Measurements from ENCODE around the gene SUPT4H1.

The SUPT4H1 gene

DNA sequence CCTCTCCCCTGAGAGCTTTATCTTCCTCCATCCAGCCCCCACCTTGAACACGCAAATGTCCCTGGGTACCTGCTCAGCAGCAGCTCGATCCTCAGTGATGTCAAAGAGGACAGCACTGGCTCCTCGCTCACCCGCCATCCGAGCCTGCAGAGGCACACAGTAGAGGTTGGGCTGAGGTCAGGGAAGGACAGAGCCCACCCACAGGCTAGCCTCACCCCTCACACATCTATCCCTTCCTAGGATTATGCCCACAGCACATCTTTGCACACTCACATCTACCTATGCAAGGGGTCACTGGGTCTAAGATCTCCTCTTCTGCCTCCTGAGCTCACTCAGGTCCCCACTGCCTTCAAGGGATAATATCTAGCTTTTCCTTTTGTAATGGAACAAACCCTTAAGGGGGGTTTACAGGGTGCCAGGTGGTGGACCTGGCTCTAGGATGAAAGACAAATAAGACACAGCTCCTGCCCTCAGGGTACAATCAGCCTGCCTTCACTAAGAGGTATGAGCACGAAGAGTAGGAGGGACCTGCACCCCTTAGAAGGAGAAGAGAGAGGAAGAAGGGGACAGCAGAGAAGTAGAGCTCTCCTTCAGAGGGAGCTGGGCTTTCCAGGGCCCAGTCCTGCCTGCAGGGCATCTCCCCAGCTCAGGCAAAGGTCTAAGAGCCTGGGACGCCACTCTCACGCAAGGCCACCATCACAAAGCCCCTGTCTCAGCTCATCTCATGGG is 11.6 kb upstream of the SUPT4H1 start:
- no peak overlapping the region for H3K4me3 ChIP-seq
- no peaks in the 10 kb centered on the region for H3K36me3 ChIP-seq (ENCODE audit: insufficient read depth, low read length)
- no peak overlapping the region for H3K9ac ChIP-seq (ENCODE audit: insufficient read length)
- no peak overlapping the region for H3K27ac ChIP-seq
- no peaks in the 10 kb centered on the region for H3K9me3 ChIP-seq (ENCODE audit: low read depth, low read length)
- TF ChIP-seq POLR2AphosphoS5 (IDR thresholded peaks at IDR 0.05; ENCODE audit: borderline replicate concordance, low read depth, low read length) = no peak
- TF ChIP-seq FOXP2 (optimal IDR thresholded peaks at IDR 0.05; ENCODE audit: control extremely low read depth, extremely low read length, insufficient read depth) = no peak
- no peak for DNase-seq (ENCODE audit: low read depth, low spot score)

DNA sequence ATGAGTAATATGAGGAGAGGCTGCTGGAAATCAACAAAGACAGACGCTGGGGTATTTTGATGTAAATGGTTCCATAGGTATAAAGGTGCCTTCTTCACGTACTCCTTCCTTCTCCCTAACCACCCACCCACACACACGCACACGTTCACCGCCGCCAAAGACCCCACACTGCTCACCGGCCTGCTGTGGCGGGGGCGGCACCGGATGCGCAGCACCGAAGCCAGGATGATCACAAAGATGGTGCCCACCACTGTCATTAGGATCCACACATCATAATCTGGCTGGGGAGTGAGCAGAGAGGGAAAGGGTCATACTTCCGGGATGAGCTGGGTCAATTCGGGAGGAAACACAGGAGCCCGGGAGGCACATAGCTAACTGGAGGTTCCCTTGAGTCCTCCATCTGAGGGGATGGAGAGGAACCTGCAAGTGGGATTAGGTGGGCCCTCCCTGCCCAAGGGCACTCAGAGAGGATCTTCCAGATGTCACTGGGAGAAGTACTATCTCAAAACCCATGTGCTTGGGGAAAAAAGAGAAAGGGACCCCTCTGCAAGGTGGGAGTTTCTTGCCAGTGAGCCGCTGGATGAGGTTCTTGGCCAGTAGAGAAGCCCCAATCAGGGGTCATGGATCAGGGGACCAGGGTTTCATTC is 10.5 kb upstream of the SUPT4H1 start:
- no peak overlapping the region for H3K27ac ChIP-seq
- H3K36me3 ChIP-seq (ENCODE audit: insufficient read depth, low read length) = no peaks in the 10 kb centered on the region
- TF ChIP-seq POLR2AphosphoS5 (IDR thresholded peaks at IDR 0.05; ENCODE audit: borderline replicate concordance, low read depth, low read length) (no peak), FOXP2 (optimal IDR thresholded peaks at IDR 0.05; ENCODE audit: control extremely low read depth, extremely low read length, insufficient read depth) (no peak), EZH2 (IDR thresholded peaks at IDR 0.05) (no peak)
- H3K9me3 ChIP-seq (ENCODE audit: low read depth, low read length) = no peaks in the 10 kb centered on the region
- no peak overlapping the region for H3K9ac ChIP-seq (ENCODE audit: insufficient read length)
- no peak for DNase-seq (ENCODE audit: low read depth, low spot score)
- H3K4me3 ChIP-seq = no peak overlapping the region

DNA sequence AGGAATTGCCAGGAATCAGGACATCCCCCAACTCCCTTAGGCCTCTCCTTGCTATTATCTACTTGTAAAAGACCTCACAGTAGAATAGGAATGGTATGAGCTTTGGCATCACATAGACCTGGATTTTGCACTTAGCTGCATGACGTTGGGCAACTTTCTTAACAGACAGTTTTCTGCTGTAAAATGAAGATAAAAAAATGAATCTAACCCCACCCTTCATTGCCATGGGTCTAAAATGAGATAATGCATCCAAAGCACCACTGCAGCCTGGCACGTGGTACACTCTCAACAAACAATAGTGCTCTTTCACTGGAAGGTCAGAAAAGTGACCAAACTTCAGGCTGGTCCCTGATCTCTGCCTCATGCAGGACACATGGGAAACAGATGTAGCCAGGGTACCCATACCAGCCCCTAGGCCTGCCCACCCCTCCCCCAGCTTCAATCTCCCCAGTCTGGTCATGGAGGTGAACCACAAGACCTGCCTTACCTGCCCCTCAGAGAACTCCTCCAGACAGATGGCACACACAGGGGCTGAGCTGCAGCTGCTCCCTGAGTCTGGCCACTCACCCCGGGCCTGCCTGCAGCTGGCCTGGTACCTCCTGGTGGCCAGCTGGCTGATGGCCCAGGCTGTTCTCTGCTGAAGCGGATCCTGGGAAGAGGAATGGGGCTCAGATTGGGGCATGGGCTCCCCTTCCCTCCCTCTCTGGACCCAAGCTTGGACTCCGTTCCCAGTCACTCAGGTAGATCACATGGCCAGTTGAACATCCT is 8.5 kb upstream of the SUPT4H1 start:
- H3K9ac ChIP-seq (ENCODE audit: insufficient read length) = no peak overlapping the region
- no peak for DNase-seq (ENCODE audit: low read depth, low spot score)
- TF ChIP-seq FOXP2 (optimal IDR thresholded peaks at IDR 0.05; ENCODE audit: control extremely low read depth, extremely low read length, insufficient read depth) = no peak
- TF ChIP-seq EZH2 (IDR thresholded peaks at IDR 0.05) = no peak
- TF ChIP-seq POLR2AphosphoS5 (IDR thresholded peaks at IDR 0.05; ENCODE audit: borderline replicate concordance, low read depth, low read length) = no peak

DNA sequence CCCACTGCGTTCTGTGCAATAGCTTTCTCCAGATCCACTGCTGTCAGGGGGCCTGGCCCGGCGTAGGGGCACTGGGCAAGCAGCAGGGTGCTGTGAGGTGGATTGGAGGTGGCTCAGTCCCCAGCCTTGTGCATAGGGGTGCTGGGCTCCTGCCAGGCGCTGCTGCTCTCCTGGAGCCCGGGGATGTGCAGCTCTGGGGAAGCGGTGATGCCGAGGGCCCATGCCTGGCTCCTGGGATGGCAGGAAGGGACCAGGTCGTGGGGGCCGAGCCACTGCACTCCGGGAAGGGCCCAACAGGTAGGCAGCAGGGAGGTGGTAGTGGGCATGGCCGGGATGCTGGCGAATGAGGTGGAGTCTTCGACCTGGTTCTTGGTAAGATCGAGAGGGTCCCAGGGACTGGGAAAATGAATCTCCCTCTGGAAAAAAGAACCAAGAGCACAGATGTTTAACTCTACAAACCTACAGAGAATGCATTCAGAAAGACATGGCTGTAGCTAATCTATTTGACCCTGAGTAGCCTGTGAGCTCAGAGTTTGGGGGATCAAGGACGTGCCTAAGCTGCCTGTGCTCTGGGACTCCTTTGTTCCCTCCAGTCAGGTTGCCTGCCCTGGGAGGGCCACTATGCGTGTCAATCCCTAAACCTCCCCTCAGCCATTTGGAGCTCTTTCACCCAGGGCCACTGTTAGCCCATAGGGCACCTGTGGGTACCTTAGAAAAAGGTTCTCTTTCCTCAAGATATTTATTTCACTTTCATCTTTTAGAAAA is 6.6 kb upstream of the SUPT4H1 start:
- TF ChIP-seq EZH2 (IDR thresholded peaks at IDR 0.05) = no peak
- no peak for TF ChIP-seq POLR2AphosphoS5 (IDR thresholded peaks at IDR 0.05; ENCODE audit: borderline replicate concordance, low read depth, low read length)
- TF ChIP-seq FOXP2 (optimal IDR thresholded peaks at IDR 0.05; ENCODE audit: control extremely low read depth, extremely low read length, insufficient read depth) = no peak
- no peak for DNase-seq (ENCODE audit: low read depth, low spot score)
- Histone ChIP-seq H3K9ac (ENCODE audit: insufficient read length) (no peak overlapping the region), H3K27ac (no peak overlapping the region), H3K36me3 (ENCODE audit: insufficient read depth, low read length) (no peaks in the 10 kb centered on the region), H3K4me3 (no peak overlapping the region), H3K9me3 (ENCODE audit: low read depth, low read length) (no peaks in the 10 kb centered on the region)

More for the DNA sequence above, 8.5 kb upstream of the SUPT4H1 start:
- H3K9me3 ChIP-seq (ENCODE audit: low read depth, low read length) = no peaks in the 10 kb centered on the region
- no peaks in the 10 kb centered on the region for H3K36me3 ChIP-seq (ENCODE audit: insufficient read depth, low read length)
- H3K27ac ChIP-seq = no peak overlapping the region
- H3K4me3 ChIP-seq = no peak overlapping the region

DNA sequence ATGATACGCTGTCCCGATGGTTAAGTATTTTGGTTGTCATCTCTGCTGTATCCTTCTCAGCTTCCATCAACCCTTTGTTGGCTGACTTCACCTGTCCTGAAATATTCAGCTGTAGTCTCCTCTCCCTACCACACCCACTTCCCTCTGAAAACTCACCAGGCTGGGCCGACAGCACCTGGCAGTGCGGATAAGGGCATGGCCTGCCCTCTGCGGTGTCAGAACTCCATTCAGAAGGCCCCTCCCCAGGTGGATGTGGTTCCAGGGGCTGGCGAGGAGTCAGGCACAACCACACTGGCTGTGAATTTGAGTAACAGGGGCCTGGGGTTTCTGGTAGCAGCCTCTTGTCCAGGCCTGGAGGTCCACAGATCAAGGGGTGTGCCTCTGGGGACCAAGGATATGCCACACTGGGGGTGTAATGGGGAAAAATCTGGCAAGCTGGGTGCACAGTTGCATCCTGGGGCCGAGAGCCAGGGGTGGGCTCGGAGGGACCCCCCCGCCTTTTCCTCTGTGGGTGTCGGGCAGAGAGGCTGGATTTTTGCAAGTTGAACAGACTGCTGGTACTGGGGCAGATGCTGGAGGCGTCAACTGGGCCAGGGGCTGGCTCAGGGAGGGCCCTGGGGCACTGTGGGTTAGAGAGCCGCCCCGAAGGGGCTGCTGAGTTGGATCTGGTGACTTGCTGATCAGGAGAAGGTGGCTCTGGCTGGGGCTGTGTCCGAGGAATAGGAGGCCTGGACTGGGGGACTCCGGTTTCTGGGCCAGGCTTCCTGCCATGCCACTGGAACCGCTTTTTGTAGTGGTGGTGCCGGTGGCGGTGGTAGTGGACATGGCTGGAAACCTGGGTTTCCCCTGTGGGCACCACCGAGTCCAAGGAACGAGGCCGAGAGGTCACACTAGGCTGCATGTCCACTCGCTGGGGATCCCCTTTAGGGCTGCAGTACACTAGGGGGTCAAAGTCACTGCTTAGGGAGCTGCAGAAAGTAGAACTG is 5.6 kb upstream of the SUPT4H1 start:
- Histone ChIP-seq H3K9ac (ENCODE audit: insufficient read length) (no peak overlapping the region), H3K36me3 (ENCODE audit: insufficient read depth, low read length) (no peaks in the 10 kb centered on the region)

DNA sequence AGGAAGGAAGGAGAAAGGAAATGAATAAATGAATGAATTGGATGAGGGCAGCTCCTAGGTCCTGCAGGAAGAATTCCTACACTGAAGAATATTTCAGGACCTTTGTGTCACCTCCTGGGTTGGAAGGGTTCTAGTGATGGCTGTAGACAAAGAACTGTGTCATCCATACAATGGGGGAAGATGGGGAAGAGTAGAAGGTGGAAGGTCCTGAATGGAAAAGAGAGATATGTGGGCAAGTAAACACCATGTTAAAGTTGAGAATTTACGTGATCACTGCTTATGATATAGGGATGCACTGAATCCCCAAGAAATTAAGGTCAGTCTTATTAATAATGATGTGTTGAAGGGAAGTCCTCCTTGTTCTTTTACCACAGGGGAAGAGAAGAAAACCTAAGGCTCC is 4.2 kb upstream of the SUPT4H1 start:
- Histone ChIP-seq H3K36me3 (ENCODE audit: insufficient read depth, low read length) (no peaks in the 10 kb centered on the region), H3K9me3 (ENCODE audit: low read depth, low read length) (no peaks in the 10 kb centered on the region), H3K4me3 (no peak overlapping the region), H3K27ac (no peak overlapping the region), H3K9ac (ENCODE audit: insufficient read length) (no peak overlapping the region)
- TF ChIP-seq FOXP2 (optimal IDR thresholded peaks at IDR 0.05; ENCODE audit: control extremely low read depth, extremely low read length, insufficient read depth) = no peak
- TF ChIP-seq EZH2 (IDR thresholded peaks at IDR 0.05) = no peak
- TF ChIP-seq POLR2AphosphoS5 (IDR thresholded peaks at IDR 0.05; ENCODE audit: borderline replicate concordance, low read depth, low read length) = no peak
- no peak for DNase-seq (ENCODE audit: low read depth, low spot score)

More for the DNA sequence above, 5.6 kb upstream of the SUPT4H1 start:
- Histone ChIP-seq H3K27ac (no peak overlapping the region), H3K4me3 (no peak overlapping the region), H3K9me3 (ENCODE audit: low read depth, low read length) (no peaks in the 10 kb centered on the region)
- DNase-seq (ENCODE audit: low read depth, low spot score) = no peak
- TF ChIP-seq POLR2AphosphoS5 (IDR thresholded peaks at IDR 0.05; ENCODE audit: borderline replicate concordance, low read depth, low read length) (no peak), EZH2 (IDR thresholded peaks at IDR 0.05) (no peak), FOXP2 (optimal IDR thresholded peaks at IDR 0.05; ENCODE audit: control extremely low read depth, extremely low read length, insufficient read depth) (no peak)

DNA sequence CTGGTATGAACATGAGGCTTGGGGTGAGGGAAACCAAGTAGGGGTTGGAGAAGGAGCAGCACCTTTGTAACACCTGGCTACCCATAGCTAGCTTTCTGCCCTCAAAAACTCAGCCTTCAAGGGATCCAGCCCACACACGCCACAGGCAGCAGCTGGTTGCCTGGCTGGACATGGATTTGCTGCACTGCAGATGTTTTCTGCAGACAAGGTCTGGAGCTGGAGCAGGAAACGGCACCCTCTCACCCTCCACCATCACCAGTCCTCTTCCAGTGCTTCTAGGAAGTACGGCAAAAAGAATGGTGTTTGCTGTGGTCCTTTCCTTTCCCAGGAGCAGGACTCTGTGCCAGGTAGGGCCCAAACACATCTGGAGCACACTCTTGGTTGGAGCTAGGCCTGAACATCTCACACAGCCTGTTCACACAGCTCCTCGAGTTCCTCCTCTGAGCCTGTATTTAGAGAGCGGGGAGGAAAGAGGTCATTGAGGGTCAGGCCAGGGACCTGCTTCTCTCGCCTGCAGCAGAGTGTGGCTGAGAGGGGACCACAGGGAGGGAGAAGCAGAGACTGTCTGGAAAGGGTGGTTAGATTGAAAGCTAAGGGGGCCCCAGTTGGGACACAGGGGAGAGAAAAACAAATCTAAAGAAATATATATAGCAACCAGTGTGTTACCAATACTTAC is 2.7 kb upstream of the SUPT4H1 start:
- Histone ChIP-seq H3K9ac (ENCODE audit: insufficient read length) (no peak overlapping the region), H3K4me3 (no peak overlapping the region)

More for the DNA sequence above, 2.7 kb upstream of the SUPT4H1 start:
- peaks cover 8% of the 10 kb centered on the region for H3K36me3 ChIP-seq (ENCODE audit: insufficient read depth, low read length)
- DNase-seq (ENCODE audit: low read depth, low spot score) = no peak
- no peak for TF ChIP-seq POLR2AphosphoS5 (IDR thresholded peaks at IDR 0.05; ENCODE audit: borderline replicate concordance, low read depth, low read length)
- H3K9me3 ChIP-seq (ENCODE audit: low read depth, low read length) = no peaks in the 10 kb centered on the region
- no peak overlapping the region for H3K27ac ChIP-seq
